ENCODE measurements around the gene NR4A3. TPM values are rescaled to one million over a fixed set of nuclear protein-coding genes. Genes with fewer than 3 reads are reported as not detected.

NR4A3 gene
- total and polyA plus RNA-seq, 2 of the 13 experiments (the other 11 are each of a cell fraction or from before 2014, with no cell fraction given), result 0.02 to 0.09 TPM

DNA sequence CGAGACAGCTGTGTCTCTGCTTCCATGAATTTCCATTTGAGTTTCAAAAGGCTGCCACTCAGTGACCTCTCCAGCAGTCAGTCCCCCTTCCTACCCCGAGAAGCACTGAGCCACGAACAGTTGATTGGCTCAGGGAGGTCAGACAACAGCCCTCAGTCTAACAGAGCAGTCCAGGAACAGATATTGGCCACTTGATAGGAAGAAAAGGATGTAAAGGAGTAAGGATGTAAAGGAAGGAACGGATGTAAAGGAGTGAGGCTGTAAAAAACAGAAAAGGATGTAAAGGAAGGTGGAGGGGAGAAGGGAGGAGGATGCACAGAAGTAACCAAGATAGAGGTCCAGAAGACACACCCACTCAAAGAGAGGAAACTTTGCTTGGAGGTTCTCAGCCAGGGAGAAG lies 3.2 kb upstream of the NR4A3 start:
- Histone ChIP-seq H2AFZ (ENCODE audit: low read length) (no peak overlapping the region), H3K36me3 (replicated peaks in 1 of 2; ENCODE audit: control insufficient read depth in 1 of 2, insufficient read depth in 2 of 2, low read length in 2 of 2) (no peaks in the 10 kb centered on the region), H3K4me3 (replicated peaks in 1 of 3; ENCODE audit: insufficient read depth in 1 of 3, low read depth in 2 of 3, low read length in 3 of 3) (peak overlapping the region; percentile 78 to 90 (median 89); a peak in 5 of 6 replicates), H4K20me1 (ENCODE audit: insufficient read depth, low read length) (0 out of 2 replicates have a peak, but pooled peaks cover 3% of the 10 kb centered on the region), H3K4me1 (ENCODE audit: insufficient read depth, low read length) (peaks cover 32% of the 10 kb centered on the region), H3K4me2 (ENCODE audit: low read depth, low read length) (peak overlapping the region; percentile 81), H3K9me3 (ENCODE audit: low read length) (no peaks in the 10 kb centered on the region), H3K27ac (ENCODE audit: extremely low read length, insufficient read depth, low read length) (no peak overlapping the region), H3K79me2 (ENCODE audit: insufficient read depth, low read length) (peaks cover 5% of the 10 kb centered on the region), H3K9ac (ENCODE audit: insufficient read depth, low read depth, low read length) (peak overlapping the region; percentile 95), H3K27me3 (ENCODE audit: control insufficient read depth in 1 of 2, insufficient read depth in 2 of 2, low read length in 2 of 2) (peaks cover 0 to 13% of the 10 kb centered on the region in 2 experiments; a peak in 4 of 5 replicates)
- intact Hi-C loops (cut with micrococcal nuclease; ENCODE audit: unreplicated experiment) (no loop called here), in situ Hi-C loops (cut with HindIII; ENCODE audit: extremely low pct_ligation_motif_present, low pct_unique_long_range_greater_than_20kb) (no loop called here)
- ChIA-PET POLR2A (no interaction called here), CTCF (ENCODE audit: low intra/inter-chr PET ratio, low total read pairs) (no interaction called here)
- TSS peak; percentile 65 for BruUV-seq (replicated peaks)
- no peak for TF ChIP-seq SETDB1 (CRISPR knock-in tag; IDR thresholded peaks at IDR 0.05; ENCODE audit: borderline replicate concordance)
- TF ChIP-seq ZNF160 (CRISPR knock-in tag; IDR thresholded peaks at IDR 0.05), result no peak
- no peak for TF ChIP-seq MZF1 (CRISPR knock-in tag; IDR thresholded peaks at IDR 0.05; ENCODE audit: borderline replicate concordance)
- no peak for TF ChIP-seq ZNF282 (IDR thresholded peaks at IDR 0.05; ENCODE audit: partially characterized antibody)
- TF ChIP-seq PAF1 (CRISPR knock-in tag; IDR thresholded peaks at IDR 0.05), result no peak
- no peak for TF ChIP-seq KLF13 (CRISPR knock-in tag; IDR thresholded peaks at IDR 0.05)
- TF ChIP-seq, protein P1, sequence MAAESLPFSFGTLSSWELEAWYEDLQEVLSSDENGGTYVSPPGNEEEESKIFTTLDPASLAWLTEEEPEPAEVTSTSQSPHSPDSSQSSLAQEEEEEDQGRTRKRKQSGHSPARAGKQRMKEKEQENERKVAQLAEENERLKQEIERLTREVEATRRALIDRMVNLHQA (CRISPR knock-in tag; IDR thresholded peaks at IDR 0.05), result no peak
- no peak for TF ChIP-seq PAX8 (CRISPR knock-in tag; IDR thresholded peaks at IDR 0.05; ENCODE audit: borderline replicate concordance)
- no peak for TF ChIP-seq SATB2 (CRISPR knock-in tag; IDR thresholded peaks at IDR 0.05)
- TF ChIP-seq, protein P2, sequence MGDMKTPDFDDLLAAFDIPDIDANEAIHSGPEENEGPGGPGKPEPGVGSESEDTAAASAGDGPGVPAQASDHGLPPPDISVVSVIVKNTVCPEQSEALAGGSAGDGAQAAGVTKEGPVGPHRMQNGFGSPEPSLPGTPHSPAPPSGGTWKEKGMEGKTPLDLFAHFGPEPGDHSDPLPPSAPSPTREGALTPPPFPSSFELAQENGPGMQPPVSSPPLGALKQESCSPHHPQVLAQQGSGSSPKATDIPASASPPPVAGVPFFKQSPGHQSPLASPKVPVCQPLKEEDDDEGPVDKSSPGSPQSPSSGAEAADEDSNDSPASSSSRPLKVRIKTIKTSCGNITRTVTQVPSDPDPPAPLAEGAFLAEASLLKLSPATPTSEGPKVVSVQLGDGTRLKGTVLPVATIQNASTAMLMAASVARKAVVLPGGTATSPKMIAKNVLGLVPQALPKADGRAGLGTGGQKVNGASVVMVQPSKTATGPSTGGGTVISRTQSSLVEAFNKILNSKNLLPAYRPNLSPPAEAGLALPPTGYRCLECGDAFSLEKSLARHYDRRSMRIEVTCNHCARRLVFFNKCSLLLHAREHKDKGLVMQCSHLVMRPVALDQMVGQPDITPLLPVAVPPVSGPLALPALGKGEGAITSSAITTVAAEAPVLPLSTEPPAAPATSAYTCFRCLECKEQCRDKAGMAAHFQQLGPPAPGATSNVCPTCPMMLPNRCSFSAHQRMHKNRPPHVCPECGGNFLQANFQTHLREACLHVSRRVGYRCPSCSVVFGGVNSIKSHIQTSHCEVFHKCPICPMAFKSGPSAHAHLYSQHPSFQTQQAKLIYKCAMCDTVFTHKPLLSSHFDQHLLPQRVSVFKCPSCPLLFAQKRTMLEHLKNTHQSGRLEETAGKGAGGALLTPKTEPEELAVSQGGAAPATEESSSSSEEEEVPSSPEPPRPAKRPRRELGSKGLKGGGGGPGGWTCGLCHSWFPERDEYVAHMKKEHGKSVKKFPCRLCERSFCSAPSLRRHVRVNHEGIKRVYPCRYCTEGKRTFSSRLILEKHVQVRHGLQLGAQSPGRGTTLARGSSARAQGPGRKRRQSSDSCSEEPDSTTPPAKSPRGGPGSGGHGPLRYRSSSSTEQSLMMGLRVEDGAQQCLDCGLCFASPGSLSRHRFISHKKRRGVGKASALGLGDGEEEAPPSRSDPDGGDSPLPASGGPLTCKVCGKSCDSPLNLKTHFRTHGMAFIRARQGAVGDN (CRISPR knock-in tag; IDR thresholded peaks at IDR 0.05), result no peak
- no peak for TF ChIP-seq ZNF317 (CRISPR knock-in tag; IDR thresholded peaks at IDR 0.05)
- TF ChIP-seq ZC3H13 (CRISPR knock-in tag; IDR thresholded peaks at IDR 0.05), result no peak
- TF ChIP-seq NRL (CRISPR knock-in tag; IDR thresholded peaks at IDR 0.05; ENCODE audit: borderline replicate concordance), result no peak
- ATAC-seq (no peak), FAIRE-seq (no peak), DNase-seq (ENCODE audit: low spot score) (no peak)
- WGBS (ENCODE audit: low lambda C conversion rate), result 45% methylated on average over 4 of the region's 4 CpGs

Data from HepG2 (cell line).